LNCAP (cell line): ENCODE data around the gene REM2.

Experiments
- TF ChIP-seq, protein P1 (sequence below): fragments of 450-650 bp; IDR thresholded peaks from 2 replicates; pipeline ENCODE4 v1.5.1; 2017; ENCODE audit warnings: mild to moderate bottlenecking

Gene REM2

GRCh38 chr14:22900081-22900799, 17.2 kb downstream of the REM2 start:
- TF ChIP-seq, protein P1, sequence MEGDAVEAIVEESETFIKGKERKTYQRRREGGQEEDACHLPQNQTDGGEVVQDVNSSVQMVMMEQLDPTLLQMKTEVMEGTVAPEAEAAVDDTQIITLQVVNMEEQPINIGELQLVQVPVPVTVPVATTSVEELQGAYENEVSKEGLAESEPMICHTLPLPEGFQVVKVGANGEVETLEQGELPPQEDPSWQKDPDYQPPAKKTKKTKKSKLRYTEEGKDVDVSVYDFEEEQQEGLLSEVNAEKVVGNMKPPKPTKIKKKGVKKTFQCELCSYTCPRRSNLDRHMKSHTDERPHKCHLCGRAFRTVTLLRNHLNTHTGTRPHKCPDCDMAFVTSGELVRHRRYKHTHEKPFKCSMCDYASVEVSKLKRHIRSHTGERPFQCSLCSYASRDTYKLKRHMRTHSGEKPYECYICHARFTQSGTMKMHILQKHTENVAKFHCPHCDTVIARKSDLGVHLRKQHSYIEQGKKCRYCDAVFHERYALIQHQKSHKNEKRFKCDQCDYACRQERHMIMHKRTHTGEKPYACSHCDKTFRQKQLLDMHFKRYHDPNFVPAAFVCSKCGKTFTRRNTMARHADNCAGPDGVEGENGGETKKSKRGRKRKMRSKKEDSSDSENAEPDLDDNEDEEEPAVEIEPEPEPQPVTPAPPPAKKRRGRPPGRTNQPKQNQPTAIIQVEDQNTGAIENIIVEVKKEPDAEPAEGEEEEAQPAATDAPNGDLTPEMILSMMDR: peak; percentile 66

GRCh38 chr14:22901799-22902198, 18.8 kb downstream of the REM2 start:
- TF ChIP-seq, protein P1: no peak

- TF ChIP-seq, protein P1: no peak
Observed at GRCh38 chr14:22903742-22904087, 20.7 kb downstream of the REM2 start.

DNA sequence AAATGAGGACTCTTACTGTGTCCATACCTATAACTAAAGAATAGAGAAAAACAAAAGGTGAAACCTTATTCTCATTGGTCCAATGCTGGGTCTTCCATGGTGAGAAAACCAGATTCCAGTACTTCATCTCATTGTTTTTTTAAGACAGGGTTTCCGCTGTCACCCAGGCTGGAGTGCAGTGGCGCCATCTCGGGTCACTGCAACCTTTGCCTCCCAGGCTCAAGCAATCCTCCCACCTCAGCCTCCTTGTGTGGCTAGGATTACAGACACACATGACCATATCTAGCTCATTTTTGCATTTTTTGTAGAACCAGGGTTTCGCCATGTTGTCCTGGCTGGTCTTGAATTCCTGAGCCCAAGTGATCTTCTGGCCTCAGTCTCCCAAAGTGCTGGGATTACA, 22.6 kb downstream of the REM2 start:
- TF ChIP-seq, protein P1: no peak

GRCh38 chr14:22906073-22906472, 23.1 kb downstream of the REM2 start:
- TF ChIP-seq, protein P1: no peak

DNA sequence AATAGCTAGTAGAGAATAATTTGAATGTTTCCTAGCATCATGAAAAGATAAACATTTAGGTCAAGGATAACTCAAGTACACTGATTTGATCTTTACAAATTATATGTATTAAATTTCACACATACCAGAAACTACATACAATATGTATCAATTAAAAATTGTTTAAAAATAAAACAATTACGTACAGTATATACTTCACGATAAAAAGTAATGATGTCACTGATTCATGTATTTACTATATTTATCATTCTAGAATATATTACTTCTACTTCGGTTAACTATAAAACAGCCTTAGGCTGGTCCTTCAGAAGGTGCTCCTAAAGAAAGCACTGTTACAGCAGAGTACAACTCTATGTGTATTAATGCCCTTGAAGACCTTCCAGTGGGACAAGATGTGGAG, 24.4 kb downstream of the REM2 start:
- TF ChIP-seq, protein P1: no peak

GRCh38 chr14:22908601-22909000, 25.6 kb downstream of the REM2 start:
- TF ChIP-seq, protein P1: no peak

DNA sequence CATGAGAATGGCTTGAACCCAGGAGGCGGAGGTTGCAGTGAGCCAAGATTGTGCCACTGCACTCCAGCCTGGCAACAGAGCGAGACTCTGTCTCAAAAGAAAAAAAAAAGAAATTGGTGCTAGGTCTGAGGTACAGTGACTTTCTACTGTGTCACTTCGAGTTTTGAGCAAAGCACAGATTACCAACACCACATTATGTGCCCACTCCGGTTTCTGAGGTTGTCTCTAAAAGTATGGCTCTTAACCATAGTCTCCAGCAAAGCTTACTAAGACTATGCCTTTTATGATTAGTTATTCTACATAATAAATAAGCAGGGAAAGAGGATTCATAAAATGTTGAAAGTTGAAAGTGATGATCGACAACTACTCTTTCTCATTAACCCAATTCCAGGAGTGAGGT, 27.9 kb downstream of the REM2 start:
- TF ChIP-seq, protein P1: no peak
